H54 (cell line): ENCODE measurements around the gene CNTN4.
"Not testable (repeated sequence)": the region's sequence is repeated elsewhere in the genome, so short reads cannot be mapped to it uniquely, and the experiment has no call there.

Experiments
- DNase-seq: peaks from one replicate; pipeline ENCODE4 v3.0.0; 2011; ENCODE audit warnings: low spot score, mixed read lengths; ENCODE audit not compliant: insufficient read length
- FAIRE-seq: peaks from 3 replicates; lab custom pipeline; 2011; peaks lifted over from hg19 to GRCh38; lab: Jason Lieb, UNC
- POLR2A ChIP-seq: IDR thresholded peaks from 2 replicates; pipeline ENCODE4 v1.6.1; 2011; ENCODE audit warnings: low read depth, mild to moderate bottlenecking, low read length

The CNTN4 gene

DNA sequence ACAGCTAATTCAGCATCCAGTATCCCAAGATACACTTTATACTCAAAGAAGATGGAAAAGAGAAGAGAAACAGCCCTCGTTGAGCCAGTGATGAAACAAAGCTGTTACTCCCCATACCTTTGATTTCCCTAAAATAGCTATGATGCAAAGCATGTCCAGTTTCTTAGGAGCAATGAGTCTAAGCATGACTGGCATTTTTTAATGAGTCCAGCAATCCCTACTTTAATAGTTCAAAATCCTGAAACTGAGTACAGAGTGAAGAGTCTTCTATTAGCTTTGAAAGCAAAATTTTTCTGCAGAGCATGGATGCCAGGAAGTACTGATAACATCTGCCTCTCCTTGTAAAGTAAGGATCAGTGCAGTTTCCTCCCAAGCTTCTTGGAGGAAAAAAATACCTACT is 708.8 kb downstream of the CNTN4 start:
- no peak for TF ChIP-seq POLR2A
- DNase-seq = no peak
- no peak for FAIRE-seq

DNA sequence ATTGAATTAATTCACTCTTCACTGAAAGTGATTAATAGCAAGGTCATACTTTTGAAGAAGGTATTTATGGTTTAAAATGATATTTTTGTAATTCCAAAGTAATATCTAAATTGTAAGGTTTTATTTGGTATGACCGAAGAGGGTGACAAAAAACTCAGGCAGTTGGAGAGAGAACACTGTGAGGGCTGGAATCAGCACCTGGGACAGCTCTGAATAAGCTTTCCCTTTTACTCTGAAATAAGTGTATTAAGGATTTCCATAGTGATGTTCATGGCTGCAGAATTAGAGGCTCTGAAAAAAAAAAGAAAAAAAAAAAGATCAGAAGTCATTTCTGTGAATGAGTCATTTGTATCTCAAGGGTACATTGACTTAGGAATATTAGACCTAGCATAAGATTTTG is 712.1 kb downstream of the CNTN4 start:
- FAIRE-seq = no peak
- no peak for DNase-seq

GRCh38 chr3:2819571-2819970 is 720.9 kb downstream of the CNTN4 start:
- DNase-seq (no peak), FAIRE-seq (no peak)
- no peak for TF ChIP-seq POLR2A

More for the DNA sequence above, 712.1 kb downstream of the CNTN4 start:
- no peak for TF ChIP-seq POLR2A

DNA sequence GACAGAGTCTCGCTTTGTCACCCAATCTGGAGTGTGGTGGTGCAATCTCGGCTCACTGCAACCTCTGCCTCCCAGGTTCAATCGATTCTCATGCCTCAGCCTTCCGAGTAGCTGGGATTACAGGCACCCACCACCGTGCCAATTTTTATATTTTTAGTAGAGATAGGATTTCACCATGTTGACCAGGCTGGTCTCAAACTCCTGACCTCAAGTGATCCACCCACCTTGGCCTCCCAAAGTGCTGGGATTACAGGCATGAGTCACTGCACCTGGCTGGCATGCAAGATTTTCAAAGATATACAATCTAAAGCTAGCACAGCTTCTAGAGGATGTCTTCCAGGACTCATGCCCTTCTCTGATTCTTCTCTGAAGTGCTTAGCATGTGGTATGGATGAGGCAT is 722.3 kb downstream of the CNTN4 start:
- DNase-seq, FAIRE-seq: not testable (repeated sequence)

GRCh38 chr3:2822611-2823010 is 723.9 kb downstream of the CNTN4 start:
- FAIRE-seq (no peak), DNase-seq (no peak)
- no peak for TF ChIP-seq POLR2A

DNA sequence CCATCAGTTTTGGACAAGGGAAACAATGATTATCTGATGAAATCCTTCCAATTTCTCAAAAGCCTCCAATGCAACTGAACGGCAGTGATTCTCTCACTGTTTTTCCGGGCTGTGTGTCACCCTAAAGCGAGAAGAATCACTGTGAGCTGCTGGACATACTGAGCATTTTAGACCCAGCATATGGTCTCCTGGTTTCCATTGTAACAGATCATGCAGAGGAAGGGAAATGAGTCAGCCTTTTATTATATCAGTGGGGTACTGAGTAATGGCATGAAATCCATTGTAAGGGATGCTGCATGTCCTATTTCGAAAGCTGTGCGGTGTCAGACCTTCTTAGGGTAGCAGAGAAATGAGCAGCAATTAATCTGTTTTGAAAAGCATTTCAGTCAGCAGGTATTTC is 724.4 kb downstream of the CNTN4 start:
- TF ChIP-seq POLR2A = no peak
- DNase-seq = no peak
- FAIRE-seq = no peak

GRCh38 chr3:2823437-2824211 is 725.0 kb downstream of the CNTN4 start:
- FAIRE-seq (no peak), DNase-seq (no peak)
- no peak for TF ChIP-seq POLR2A

DNA sequence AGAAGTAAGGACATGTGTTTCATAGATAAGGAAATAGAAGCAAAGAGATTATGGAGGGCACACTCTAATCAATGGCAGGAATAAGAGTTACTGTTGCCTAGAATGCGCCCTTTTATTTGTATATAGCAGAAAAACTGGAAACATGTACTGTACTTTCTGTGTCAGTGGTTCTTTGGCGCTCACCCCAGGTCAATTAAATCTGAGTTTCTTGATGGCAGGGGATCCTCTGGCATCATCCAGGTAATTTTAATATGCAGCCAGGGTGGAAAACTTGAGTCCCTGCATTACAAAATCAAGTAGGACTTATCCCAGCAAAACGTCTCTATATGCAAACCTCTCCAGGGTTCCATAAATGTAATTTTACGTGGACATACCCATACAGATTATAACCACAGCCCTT is 727.4 kb downstream of the CNTN4 start:
- TF ChIP-seq POLR2A = no peak
- no peak for FAIRE-seq
- DNase-seq = no peak

DNA sequence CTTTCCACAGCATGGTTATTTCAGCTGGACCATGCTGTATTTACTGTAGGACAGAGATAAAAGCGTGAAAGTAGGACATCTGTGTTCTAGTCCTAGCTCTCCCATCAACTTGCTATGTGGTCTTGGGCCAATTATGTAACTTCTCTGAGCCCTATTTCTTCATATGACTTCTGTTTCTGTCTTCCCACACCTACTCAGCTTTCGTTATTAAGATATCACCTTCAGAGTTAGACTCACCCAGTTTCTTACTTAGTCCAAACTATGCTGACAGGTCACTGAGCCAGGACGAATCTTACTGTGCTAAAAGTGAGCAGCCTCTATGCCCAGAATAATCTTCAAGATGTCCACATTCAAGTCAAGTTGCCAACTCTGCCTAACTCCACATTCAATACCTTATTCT is 727.8 kb downstream of the CNTN4 start:
- DNase-seq (no peak), FAIRE-seq (no peak)
- no peak for TF ChIP-seq POLR2A

DNA sequence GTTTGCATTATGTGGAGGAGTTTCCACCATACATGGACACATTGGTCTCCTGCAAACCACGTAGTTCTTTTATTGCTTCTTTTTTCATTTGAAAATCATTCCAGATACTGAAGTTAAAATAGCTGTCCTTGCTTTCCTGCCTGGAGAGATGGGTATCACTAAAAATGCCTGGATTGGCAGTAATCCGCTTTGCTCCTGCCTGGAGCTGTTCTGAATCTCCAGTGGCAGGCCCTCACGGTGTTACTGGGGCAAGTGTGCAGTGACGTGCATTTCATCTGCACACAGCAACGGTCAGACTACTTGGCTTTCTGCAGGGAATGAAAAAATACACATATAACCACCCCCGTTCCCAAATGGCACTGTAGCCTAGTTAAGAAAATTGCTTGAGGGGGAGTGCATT is 738.6 kb downstream of the CNTN4 start:
- TF ChIP-seq POLR2A = no peak
- DNase-seq (no peak), FAIRE-seq (no peak)

DNA sequence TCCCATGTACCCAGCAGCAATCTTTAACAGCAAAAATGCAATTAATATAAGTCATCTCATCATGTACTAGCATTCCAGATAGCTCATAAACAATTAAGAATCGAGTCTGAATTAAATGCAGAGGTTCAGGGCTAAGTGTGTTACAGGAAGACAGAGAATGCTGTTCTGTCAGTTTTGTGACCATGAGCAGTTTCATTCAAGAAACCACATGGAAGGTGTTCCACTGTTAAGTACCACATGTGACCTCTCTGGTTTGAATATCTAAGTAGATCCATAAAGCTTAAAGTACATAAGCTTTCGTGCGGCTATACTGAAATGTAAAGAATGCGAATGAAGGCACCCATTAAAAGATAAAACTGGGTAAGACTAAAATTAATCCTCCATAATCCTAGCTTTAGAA is 739.2 kb downstream of the CNTN4 start:
- FAIRE-seq = no peak
- no peak for DNase-seq
- TF ChIP-seq POLR2A = no peak

- no peak for TF ChIP-seq POLR2A
- FAIRE-seq = no peak
- no peak for DNase-seq
These were observed 740.0 kb downstream of the CNTN4 start for GRCh38 chr3:2838546-2839157.

GRCh38 chr3:2839876-2840275 is 741.2 kb downstream of the CNTN4 start:
- DNase-seq (no peak), FAIRE-seq (no peak)
- TF ChIP-seq POLR2A = no peak

DNA sequence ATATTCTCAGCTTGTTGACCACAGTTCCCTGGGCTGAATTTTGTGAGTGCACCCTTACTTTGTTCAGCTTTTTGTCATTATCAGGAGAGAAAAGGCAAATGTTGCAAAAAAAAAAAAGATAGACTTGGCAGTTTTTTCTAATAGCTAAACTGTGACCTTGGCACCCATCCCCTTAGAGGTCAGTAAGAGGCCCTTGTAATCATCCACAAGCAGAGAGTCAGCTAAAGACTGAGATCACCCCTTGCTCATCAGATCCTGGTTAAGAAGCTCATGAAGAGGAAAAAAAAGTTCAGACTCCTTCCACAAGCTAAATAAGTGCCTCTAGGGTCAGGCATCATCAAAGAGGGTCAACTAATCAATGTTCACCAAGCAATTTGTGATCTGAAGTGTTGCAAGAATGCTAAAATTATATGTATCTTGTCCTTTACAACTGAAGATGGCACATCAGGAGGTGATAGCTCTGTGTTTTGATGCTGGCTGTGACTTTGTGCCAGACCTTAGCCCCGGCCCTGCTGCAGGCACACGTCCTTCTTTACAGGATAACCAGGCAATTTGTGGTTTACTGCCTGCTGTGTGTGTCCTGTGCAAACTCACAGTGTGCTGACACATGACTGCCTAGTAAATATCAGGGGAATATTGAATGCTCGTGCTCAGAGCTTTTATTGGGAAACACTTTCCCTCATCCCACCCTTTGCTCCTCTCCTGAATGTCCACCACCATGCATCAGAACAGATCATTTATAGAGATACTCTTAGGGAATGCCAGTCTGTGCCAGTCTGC is 748.6 kb downstream of the CNTN4 start:
- TF ChIP-seq POLR2A = no peak
- DNase-seq = no peak
- FAIRE-seq = no peak
